Activated CD4-positive, alpha-beta memory T cell treated with anti-CD3 and anti-CD28 coated beads for 36 hours (primary cell): ENCODE data around the gene PARVB. TPM values are rescaled to one million over a fixed set of nuclear protein-coding genes. Genes with fewer than 3 reads are reported as not detected.
"Not testable (repeated sequence)": the region's sequence is repeated elsewhere in the genome, so short reads cannot be mapped to it uniquely, and the experiment has no call there.

Experiments used
- CTCF ChIA-PET: fragments of 350-600 bp; sonication (Branson Sonifier 250); formaldehyde crosslinking; loops from one replicate; lab custom pipeline; 2021; ENCODE audit warnings: antibody characterized with exemption, inconsistent platforms; lab: Charles Lee
- POLR2A ChIA-PET: fragments of 350-600 bp; sonication (Branson Sonifier 250); formaldehyde crosslinking; loops from one replicate; lab custom pipeline; 2021; ENCODE audit warnings: antibody characterized with exemption; lab: Charles Lee
- DNase-seq: peaks from one replicate; pipeline ENCODE4 v3.0.0-alpha.2; 2020
- H3K27ac Mint-ChIP-seq: one replicate; pipeline ENCODE4 v1.8.0; 2021; ENCODE audit warnings: mixed read lengths
- H3K27me3 Mint-ChIP-seq: one replicate; pipeline ENCODE4 v1.8.0; 2021; ENCODE audit warnings: mixed read lengths
- H3K36me3 Mint-ChIP-seq: one replicate; pipeline ENCODE4 v1.8.0; 2021; ENCODE audit warnings: mixed read lengths
- H3K4me1 Mint-ChIP-seq: one replicate; pipeline ENCODE4 v1.8.0; 2021; ENCODE audit warnings: low read depth, mixed read lengths
- H3K4me3 Mint-ChIP-seq: one replicate; pipeline ENCODE4 v1.8.0; 2021; ENCODE audit warnings: mild to moderate bottlenecking, mixed read lengths
- H3K9me3 Mint-ChIP-seq: one replicate; pipeline ENCODE4 v1.8.0; 2021; ENCODE audit warnings: mixed read lengths
- intact Hi-C: fragments of 100-400 bp; cut with micrococcal nuclease; formaldehyde crosslinking; loops from one replicate; pipeline ENCODE4 v1.15.1; 2023
- total RNA-seq, 2 experiments: library from RNA; stranded (reverse); gene quantifications; one replicate each; pipeline ENCODE4 v1.2.3, GENCODE V29; 2021

The PARVB gene
- total RNA-seq, 2 experiments from 2014 or later, result 77.8 to 82.8 TPM

GRCh38 chr22:44046485-44047141 lies 22.5 kb downstream of the PARVB start:
- H3K27me3 Mint-ChIP-seq, result no peaks in the 10 kb centered on the region
- H3K4me1 Mint-ChIP-seq, result peaks cover 16% of the 10 kb centered on the region
- H3K27ac Mint-ChIP-seq, result no peak overlapping the region
- H3K9me3 Mint-ChIP-seq, result no peaks in the 10 kb centered on the region
- DNase-seq, result no peak
- H3K4me3 Mint-ChIP-seq, result no peak overlapping the region
- intact Hi-C loops, result no loop called here
- CTCF ChIA-PET, result no interaction called here
- POLR2A ChIA-PET, result no interaction called here
- no peaks in the 10 kb centered on the region for H3K36me3 Mint-ChIP-seq

GRCh38 chr22:44047891-44048301 lies 23.8 kb downstream of the PARVB start:
- peak overlapping the region; percentile 50 for H3K4me3 Mint-ChIP-seq
- no peak for DNase-seq
- POLR2A ChIA-PET, result no interaction called here
- CTCF ChIA-PET, result no interaction called here
- H3K9me3 Mint-ChIP-seq, result no peaks in the 10 kb centered on the region
- H3K27me3 Mint-ChIP-seq, result no peaks in the 10 kb centered on the region
- peaks cover 14% of the 10 kb centered on the region for H3K4me1 Mint-ChIP-seq
- no peak overlapping the region for H3K27ac Mint-ChIP-seq
- intact Hi-C loops, result no loop called here
- no peaks in the 10 kb centered on the region for H3K36me3 Mint-ChIP-seq

GRCh38 chr22:44049486-44050231 lies 25.6 kb downstream of the PARVB start:
- no peak for DNase-seq
- POLR2A ChIA-PET, result no interaction called here
- H3K27me3 Mint-ChIP-seq, result no peaks in the 10 kb centered on the region
- no peak overlapping the region for H3K4me3 Mint-ChIP-seq
- intact Hi-C loops, result no loop called here
- H3K27ac Mint-ChIP-seq, result no peak overlapping the region
- CTCF ChIA-PET, result interaction anchor here (1.1 kb wide), 1 partner anchor 32 kb away, joined by 3 read pairs; no protein-coding TSS in a partner anchor
- peaks cover 14% of the 10 kb centered on the region for H3K4me1 Mint-ChIP-seq
- H3K36me3 Mint-ChIP-seq, result no peaks in the 10 kb centered on the region
- no peaks in the 10 kb centered on the region for H3K9me3 Mint-ChIP-seq

- Mint-ChIP-seq H3K36me3 (no peaks in the 10 kb centered on the region), H3K9me3 (no peaks in the 10 kb centered on the region), H3K27me3 (no peaks in the 10 kb centered on the region), H3K4me1 (peaks cover 7% of the 10 kb centered on the region), H3K4me3 (no peak overlapping the region), H3K27ac (no peak overlapping the region)
- DNase-seq, result no peak
- POLR2A ChIA-PET, result no interaction called here
- intact Hi-C loops, result no loop called here
- CTCF ChIA-PET, result interaction anchor here (0.8 kb wide), 1 partner anchor 58 kb away, joined by 3 read pairs; no protein-coding TSS in a partner anchor
Measured at GRCh38 chr22:44050766-44051355, 26.8 kb downstream of the PARVB start.

- no peak overlapping the region for H3K27ac Mint-ChIP-seq
- ChIA-PET CTCF (no interaction called here), POLR2A (no interaction called here)
- DNase-seq, result no peak
- H3K36me3 Mint-ChIP-seq, result no peaks in the 10 kb centered on the region
- intact Hi-C loops, result no loop called here
- H3K27me3 Mint-ChIP-seq, result no peaks in the 10 kb centered on the region
- H3K4me1 Mint-ChIP-seq, result peaks cover 7% of the 10 kb centered on the region
- no peak overlapping the region for H3K4me3 Mint-ChIP-seq
- H3K9me3 Mint-ChIP-seq, result no peaks in the 10 kb centered on the region
Measured at GRCh38 chr22:44051358-44051757, 27.3 kb downstream of the PARVB start.

GRCh38 chr22:44051961-44052360 lies 27.9 kb downstream of the PARVB start:
- Mint-ChIP-seq H3K4me3 (no peak overlapping the region), H3K4me1 (peaks cover 7% of the 10 kb centered on the region), H3K27me3 (no peaks in the 10 kb centered on the region), H3K27ac (no peak overlapping the region), H3K36me3 (no peaks in the 10 kb centered on the region), H3K9me3 (no peaks in the 10 kb centered on the region)
- ChIA-PET CTCF (no interaction called here), POLR2A (no interaction called here)
- intact Hi-C loops, result no loop called here
- no peak for DNase-seq

- DNase-seq, result no peak
- no peaks in the 10 kb centered on the region for H3K27me3 Mint-ChIP-seq
- peaks cover 8% of the 10 kb centered on the region for H3K4me1 Mint-ChIP-seq
- no peak overlapping the region for H3K4me3 Mint-ChIP-seq
- H3K36me3 Mint-ChIP-seq, result peaks cover 5% of the 10 kb centered on the region
- peaks cover 6% of the 10 kb centered on the region for H3K9me3 Mint-ChIP-seq
- no peak overlapping the region for H3K27ac Mint-ChIP-seq
- ChIA-PET POLR2A (no interaction called here), CTCF (no interaction called here)
- intact Hi-C loops, result no loop called here
Measured at GRCh38 chr22:44055805-44056204, 31.7 kb downstream of the PARVB start.

- H3K4me1 Mint-ChIP-seq, intact Hi-C loops, H3K9me3 Mint-ChIP-seq, H3K27ac Mint-ChIP-seq, H3K27me3 Mint-ChIP-seq, H3K4me3 Mint-ChIP-seq, POLR2A ChIA-PET, DNase-seq, H3K36me3 Mint-ChIP-seq: not testable (repeated sequence)
- CTCF ChIA-PET, result interaction anchor here (0.7 to 2.0 kb wide), 2 partner anchors 62 to 63 kb away, joined by 3 to 5 read pairs; no protein-coding TSS in a partner anchor
Measured at GRCh38 chr22:44056649-44057048, 32.5 kb downstream of the PARVB start.

- DNase-seq, result no peak
- H3K4me3 Mint-ChIP-seq, result no peak overlapping the region
- intact Hi-C loops, result no loop called here
- H3K9me3 Mint-ChIP-seq, result peaks cover 6% of the 10 kb centered on the region
- peaks cover 5% of the 10 kb centered on the region for H3K36me3 Mint-ChIP-seq
- H3K4me1 Mint-ChIP-seq, result peaks cover 8% of the 10 kb centered on the region
- ChIA-PET CTCF (interaction anchor here (0.7 to 2.0 kb wide), 3 partner anchors 20 to 64 kb away, joined by 3 to 5 read pairs (median 3); no protein-coding TSS in a partner anchor), POLR2A (no interaction called here)
- no peak overlapping the region for H3K27ac Mint-ChIP-seq
- no peaks in the 10 kb centered on the region for H3K27me3 Mint-ChIP-seq
Measured at GRCh38 chr22:44057401-44057987, 33.4 kb downstream of the PARVB start.

- H3K36me3 Mint-ChIP-seq, result peaks cover 5% of the 10 kb centered on the region
- peaks cover under 1% of the 10 kb centered on the region for H3K27me3 Mint-ChIP-seq
- H3K9me3 Mint-ChIP-seq, result peaks cover 6% of the 10 kb centered on the region
- ChIA-PET CTCF (interaction anchor here (1.4 kb wide), 1 partner anchor 18 kb away, joined by 5 read pairs; no protein-coding TSS in a partner anchor), POLR2A (no interaction called here)
- H3K27ac Mint-ChIP-seq, result no peak overlapping the region
- peaks cover 12% of the 10 kb centered on the region for H3K4me1 Mint-ChIP-seq
- no peak for DNase-seq
- intact Hi-C loops, result no loop called here
- no peak overlapping the region for H3K4me3 Mint-ChIP-seq
Measured at GRCh38 chr22:44063462-44064371, 39.6 kb downstream of the PARVB start.

GRCh38 chr22:44067033-44067432 lies 42.9 kb downstream of the PARVB start:
- peaks cover 5% of the 10 kb centered on the region for H3K4me1 Mint-ChIP-seq
- H3K27me3 Mint-ChIP-seq, result peaks cover 3% of the 10 kb centered on the region
- ChIA-PET CTCF (no interaction called here), POLR2A (no interaction called here)
- no peaks in the 10 kb centered on the region for H3K9me3 Mint-ChIP-seq
- no peak for DNase-seq
- no peak overlapping the region for H3K4me3 Mint-ChIP-seq
- intact Hi-C loops, result no loop called here
- no peaks in the 10 kb centered on the region for H3K36me3 Mint-ChIP-seq
- H3K27ac Mint-ChIP-seq, result no peak overlapping the region
